Activated B cell treated with CpG ODN at 0.5 μM for 24 hours (primary cell): ENCODE data around the gene SREBF1. TPM values are rescaled to one million over a fixed set of nuclear protein-coding genes. Genes with fewer than 3 reads are reported as not detected.

ENCODE experiments used
- ATAC-seq: fragments of 200-7000 bp; cut with Tn5 transposase; one replicate; pipeline ENCODE4 v1.10.0; 2021; ENCODE audit warnings: low read depth, mild to moderate bottlenecking, moderate library complexity
- CTCF ChIA-PET: fragments of 350-600 bp; sonication (Branson Sonifier 250); formaldehyde crosslinking; loops from one replicate; lab custom pipeline; 2021; ENCODE audit warnings: antibody characterized with exemption; lab: Charles Lee
- POLR2A ChIA-PET: fragments of 350-600 bp; sonication (Branson Sonifier 250); formaldehyde crosslinking; loops from one replicate; lab custom pipeline; 2021; ENCODE audit warnings: antibody characterized with exemption; lab: Charles Lee
- DNase-seq: peaks from one replicate; pipeline ENCODE4 v3.0.0; 2022
- H3K27ac Mint-ChIP-seq: one replicate; pipeline ENCODE4 v1.8.0; 2020; ENCODE audit warnings: mixed read lengths
- H3K27me3 Mint-ChIP-seq: one replicate; pipeline ENCODE4 v1.8.0; 2021; ENCODE audit warnings: mixed read lengths
- H3K36me3 Mint-ChIP-seq: one replicate; pipeline ENCODE4 v1.8.0; 2021; ENCODE audit warnings: low read depth, mixed read lengths
- H3K4me1 Mint-ChIP-seq: one replicate; pipeline ENCODE4 v1.8.0; 2021; ENCODE audit warnings: mixed read lengths
- H3K4me3 Mint-ChIP-seq: one replicate; pipeline ENCODE4 v1.8.0; 2020; ENCODE audit warnings: mild to moderate bottlenecking, mixed read lengths
- H3K9me3 Mint-ChIP-seq: one replicate; pipeline ENCODE4 v1.8.0; 2020; ENCODE audit warnings: mixed read lengths
- CTCF ChIP-seq: fragments of 200-600 bp; IDR thresholded peaks from one replicate; pipeline ENCODE4 v1.8.0; 2022; ENCODE audit warnings: antibody characterized with exemption, mild to moderate bottlenecking
- intact Hi-C: fragments of 100-400 bp; cut with micrococcal nuclease; formaldehyde crosslinking; loops from one replicate; pipeline ENCODE4 v1.15.1; 2024
- total RNA-seq: library from RNA; stranded (reverse); gene quantifications from 2 replicates; pipeline ENCODE4 v1.2.3, GENCODE V29; 2022

SREBF1 gene
- total RNA-seq, 1 donor from 2014 or later = 19.7 TPM

- Mint-ChIP-seq H3K27me3 (no peaks in the 10 kb centered on the region), H3K4me3 (no peak overlapping the region), H3K27ac (no peak overlapping the region), H3K4me1 (peaks cover 19% of the 10 kb centered on the region), H3K36me3 (peaks cover 17% of the 10 kb centered on the region), H3K9me3 (no peaks in the 10 kb centered on the region)
- ChIA-PET CTCF (no interaction called here), POLR2A (no interaction called here)
- DNase-seq (no peak), ATAC-seq (no peak)
- no peak for TF ChIP-seq CTCF
- intact Hi-C loops = no loop called here
These were observed 45.9 kb downstream of the SREBF1 start for GRCh38 chr17:17790637-17791464.

- no peak overlapping the region for H3K4me3 Mint-ChIP-seq
- intact Hi-C loops = no loop called here
These were observed 46.8 kb downstream of the SREBF1 start for GRCh38 chr17:17789828-17790636.

GRCh38 chr17:17789410-17789809 is 47.4 kb downstream of the SREBF1 start:
- TF ChIP-seq CTCF = no peak
- Mint-ChIP-seq H3K36me3 (peaks cover 9% of the 10 kb centered on the region), H3K4me3 (no peak overlapping the region), H3K27me3 (no peaks in the 10 kb centered on the region), H3K27ac (no peak overlapping the region), H3K9me3 (no peaks in the 10 kb centered on the region), H3K4me1 (peaks cover 30% of the 10 kb centered on the region)
- intact Hi-C loops = no loop called here
- DNase-seq = no peak
- ChIA-PET POLR2A (no interaction called here), CTCF (interaction anchor here (1.2 kb wide), 1 partner anchor 34 kb away, joined by 3 read pairs; no protein-coding TSS in a partner anchor)
- ATAC-seq = no peak

More at GRCh38 chr17:17789828-17790636, 46.8 kb downstream of the SREBF1 start:
- Mint-ChIP-seq H3K4me1 (peaks cover 24% of the 10 kb centered on the region), H3K27ac (no peak overlapping the region), H3K9me3 (no peaks in the 10 kb centered on the region), H3K27me3 (no peaks in the 10 kb centered on the region), H3K36me3 (peaks cover 14% of the 10 kb centered on the region)
- DNase-seq (no peak), ATAC-seq (no peak)
- POLR2A ChIA-PET = no interaction called here
- TF ChIP-seq CTCF = no peak
- CTCF ChIA-PET = interaction anchor here (1.2 kb wide), 1 partner anchor 35 kb away, joined by 3 read pairs; no protein-coding TSS in a partner anchor

GRCh38 chr17:17788967-17789366 is 47.8 kb downstream of the SREBF1 start:
- intact Hi-C loops = no loop called here
- DNase-seq (no peak), ATAC-seq (no peak)
- Mint-ChIP-seq H3K4me3 (no peak overlapping the region), H3K4me1 (peaks cover 35% of the 10 kb centered on the region), H3K36me3 (peaks cover 6% of the 10 kb centered on the region), H3K27me3 (no peaks in the 10 kb centered on the region), H3K9me3 (no peaks in the 10 kb centered on the region), H3K27ac (no peak overlapping the region)
- ChIA-PET POLR2A (no interaction called here), CTCF (interaction anchor here (1.2 kb wide), 1 partner anchor 34 kb away, joined by 3 read pairs; no protein-coding TSS in a partner anchor)
- TF ChIP-seq CTCF = no peak

GRCh38 chr17:17787568-17787967 is 49.2 kb downstream of the SREBF1 start:
- no peak overlapping the region for H3K4me3 Mint-ChIP-seq
- CTCF ChIA-PET = no interaction called here
- POLR2A ChIA-PET = no interaction called here
- H3K4me1 Mint-ChIP-seq = peaks cover 31% of the 10 kb centered on the region
- no peaks in the 10 kb centered on the region for H3K27me3 Mint-ChIP-seq
- intact Hi-C loops = no loop called here
- no peaks in the 10 kb centered on the region for H3K9me3 Mint-ChIP-seq
- TF ChIP-seq CTCF = no peak
- H3K36me3 Mint-ChIP-seq = no peaks in the 10 kb centered on the region
- no peak overlapping the region for H3K27ac Mint-ChIP-seq
- DNase-seq (no peak), ATAC-seq (no peak)
